Stimulated activated CD4-positive, alpha-beta T cell treated with anti-CD3 and anti-CD28 coated beads, TNF-alpha, amount 100 ng/mL, for 24 hours (primary cell): ENCODE results near the gene LIN52.

Experiments
- DNase-seq, 3 experiments: peaks; one replicate each; pipeline ENCODE4 v3.0.0-alpha.2; 2020; ENCODE audit warnings: low read depth in 3 of 3

The LIN52 gene

DNA sequence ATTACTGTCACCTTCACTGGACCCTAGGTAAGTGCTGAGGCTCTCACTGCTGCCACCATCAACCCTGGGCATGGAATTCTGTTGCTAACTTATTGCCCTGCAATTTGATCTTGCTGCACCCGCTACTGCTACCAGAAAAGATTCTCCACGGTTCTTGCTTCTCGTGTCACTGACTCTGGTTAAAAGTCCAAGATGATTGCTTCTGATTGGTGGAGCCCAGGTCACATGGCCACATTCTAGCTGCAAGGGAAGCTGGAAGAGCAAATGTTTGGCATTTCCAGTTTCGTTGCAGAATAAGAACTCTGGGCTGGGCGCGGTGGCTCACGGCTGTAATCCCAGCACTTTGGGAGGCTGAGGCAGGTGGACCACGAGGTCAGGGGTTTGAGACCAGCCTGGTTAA lies 147.0 kb downstream of the LIN52 start:
- DNase-seq, result no peak

DNA sequence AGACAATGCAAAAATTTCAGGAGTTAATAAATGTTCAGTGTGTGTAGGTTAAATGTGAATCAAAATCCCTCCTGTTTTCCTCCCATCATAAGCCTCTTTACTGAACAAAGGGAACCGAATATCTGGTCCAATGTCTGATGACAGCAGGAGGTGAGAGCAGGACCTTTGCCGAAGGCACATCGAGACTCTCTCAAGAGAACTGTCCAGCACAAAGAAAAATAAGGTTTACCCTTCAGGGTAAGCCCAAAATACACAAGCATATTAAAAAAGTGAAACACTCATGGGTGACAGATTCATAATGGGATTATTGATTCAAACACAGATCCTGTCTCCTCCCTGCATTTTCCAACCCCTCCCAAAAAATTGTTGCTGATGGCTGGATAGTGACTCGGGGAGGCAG lies 150.3 kb downstream of the LIN52 start:
- DNase-seq, result no peak

DNA sequence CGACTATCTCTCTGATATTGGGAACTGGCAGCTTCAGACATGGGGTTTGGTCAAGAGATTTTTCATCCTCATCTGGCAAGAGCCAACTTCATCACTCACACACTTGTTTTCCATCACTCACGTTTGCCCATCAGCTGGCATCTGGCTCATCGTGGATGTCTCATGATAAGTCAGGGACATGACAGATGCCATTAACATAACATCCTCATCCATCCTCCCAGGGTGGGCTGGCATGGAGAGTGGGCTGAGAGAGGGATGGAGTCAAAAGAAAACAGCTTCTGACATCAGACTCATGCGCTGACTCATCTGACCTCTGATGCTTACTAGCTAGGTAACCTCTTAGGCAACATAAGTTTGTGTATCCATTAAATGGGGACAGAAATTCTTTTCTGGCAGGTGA lies 152.7 kb downstream of the LIN52 start:
- no peak for DNase-seq

DNA sequence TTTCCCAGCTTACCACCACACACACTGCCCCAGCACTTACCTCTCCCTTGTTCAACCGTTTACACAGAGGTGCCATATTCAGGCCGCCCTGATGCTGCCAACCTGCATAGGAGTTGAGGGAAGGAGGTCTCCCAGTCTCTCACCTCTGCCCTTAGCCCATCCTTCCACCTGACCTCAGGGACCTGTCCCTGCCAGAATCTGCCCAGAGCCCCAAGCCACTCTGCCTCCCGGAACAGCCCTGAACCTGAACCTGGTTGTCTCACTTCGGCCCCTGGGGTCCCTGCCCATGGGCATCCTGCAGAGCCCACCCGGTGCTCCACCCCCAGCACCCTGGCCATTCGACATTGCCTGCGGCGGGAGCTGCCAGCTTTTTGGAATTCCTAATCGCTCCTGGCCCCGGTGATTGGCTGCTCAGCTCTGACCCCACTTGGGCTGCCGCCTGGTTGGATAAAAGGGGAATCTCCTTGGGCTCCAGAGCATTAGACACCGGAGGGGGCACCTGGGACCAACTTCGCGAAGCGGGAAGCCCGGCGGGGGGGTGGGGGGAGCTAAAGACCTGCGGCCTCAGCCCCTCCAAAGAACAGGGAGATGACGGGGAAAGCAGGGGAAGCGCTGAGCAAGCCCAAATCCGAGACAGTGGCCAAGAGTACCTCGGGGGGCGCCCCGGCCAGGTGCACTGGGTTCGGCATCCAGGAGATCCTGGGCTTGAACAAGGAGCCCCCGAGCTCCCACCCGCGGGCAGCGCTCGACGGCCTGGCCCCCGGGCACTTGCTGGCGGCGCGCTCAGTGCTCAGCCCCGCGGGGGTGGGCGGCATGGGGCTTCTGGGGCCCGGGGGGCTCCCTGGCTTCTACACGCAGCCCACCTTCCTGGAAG lies 154.5 kb downstream of the LIN52 start, which contains the start of gene VSX2:
Gene VSX2, plus strand, starts transcription at position 476 of the 874 bp plus-strand sequence. Its CDS starts 113 bp downstream, at position 589.
- DNase-seq, result no peak

DNA sequence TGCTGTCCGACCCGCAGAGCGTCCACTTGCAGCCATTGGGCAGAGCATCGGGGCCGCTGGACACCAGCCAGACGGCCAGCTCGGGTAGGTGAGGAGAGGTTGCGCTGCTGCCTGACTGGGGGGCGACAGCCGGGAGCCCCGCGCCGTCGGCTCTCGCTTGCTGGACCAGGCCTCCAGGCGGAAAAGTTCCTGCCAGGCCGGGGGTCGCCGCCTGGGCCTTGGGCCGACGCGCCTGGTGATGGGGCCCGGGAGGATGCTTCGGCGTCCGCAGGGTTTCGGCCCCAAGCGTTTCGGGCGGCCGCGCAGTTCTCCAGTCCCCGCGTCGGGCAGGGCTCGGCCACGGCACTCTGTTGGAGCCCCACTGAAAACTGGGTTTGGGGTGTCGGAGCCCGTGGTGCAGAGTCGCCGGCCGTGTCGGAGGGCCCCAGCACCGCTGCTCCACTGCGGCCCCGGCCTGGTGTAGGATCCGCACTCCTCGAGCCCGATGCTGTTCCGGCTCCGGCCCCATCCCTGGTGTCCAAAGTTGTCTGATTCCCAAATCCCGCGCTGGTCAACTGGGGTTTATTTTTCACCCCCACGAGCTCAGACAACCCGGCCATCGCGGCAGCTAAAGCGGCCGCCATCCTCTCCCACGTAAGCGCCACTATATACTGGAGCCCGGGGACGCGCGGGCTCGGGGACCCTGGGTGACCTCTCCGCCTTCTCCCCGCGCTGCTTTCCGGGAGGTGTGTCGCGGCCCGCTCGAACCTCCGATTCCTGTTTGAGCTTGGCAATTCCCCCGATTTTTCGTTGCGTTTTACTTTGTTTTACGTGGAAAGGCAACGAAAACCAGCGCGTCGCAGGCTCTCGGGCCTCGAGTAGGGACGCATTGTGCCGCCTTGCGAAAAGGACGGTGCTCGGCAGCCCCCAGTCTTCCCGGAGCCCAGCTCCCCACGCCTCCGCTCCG lies 155.4 kb downstream of the LIN52 start:
- no peak for DNase-seq

DNA sequence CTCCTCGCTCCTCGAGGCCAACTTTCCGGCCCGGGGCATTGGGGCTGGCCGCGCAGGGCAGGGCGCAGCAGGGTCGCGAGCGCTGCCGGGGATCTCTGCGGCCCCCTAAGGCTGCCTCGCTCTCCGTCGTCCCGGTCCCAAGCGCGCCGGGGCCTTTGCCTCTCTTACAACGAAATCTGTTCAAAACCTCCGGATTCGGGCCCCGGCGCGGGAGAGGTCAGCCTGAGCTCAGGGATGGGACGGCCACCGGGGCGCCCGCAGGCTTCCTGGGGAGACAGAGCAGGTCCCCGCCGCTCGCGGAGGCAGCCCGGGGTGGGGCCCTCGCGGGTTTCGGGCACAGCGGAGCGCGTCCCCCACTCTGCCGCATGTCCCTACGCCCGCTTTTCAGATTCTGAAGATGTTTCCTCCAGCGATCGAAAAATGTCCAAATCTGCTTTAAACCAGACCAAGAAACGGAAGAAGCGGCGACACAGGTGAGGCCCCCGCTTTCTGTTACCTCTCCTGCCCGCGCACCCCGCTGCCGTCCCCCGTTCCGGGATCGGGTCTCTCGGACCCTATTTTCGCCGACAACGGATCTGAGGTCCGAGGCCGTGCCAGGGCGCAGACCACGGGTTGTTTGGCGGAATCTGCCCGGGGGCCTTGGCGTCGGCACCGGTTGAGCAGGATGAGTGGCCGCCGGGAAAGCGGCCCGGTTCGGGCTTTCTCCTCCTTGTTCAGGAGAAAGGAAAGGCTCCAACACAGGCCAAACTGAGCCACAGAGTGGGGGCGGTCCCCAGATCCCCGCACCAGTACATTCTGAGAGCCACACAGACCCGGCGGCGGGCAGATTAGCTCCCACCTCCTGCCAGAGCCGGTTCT lies 156.3 kb downstream of the LIN52 start:
- DNase-seq, result no peak

DNA sequence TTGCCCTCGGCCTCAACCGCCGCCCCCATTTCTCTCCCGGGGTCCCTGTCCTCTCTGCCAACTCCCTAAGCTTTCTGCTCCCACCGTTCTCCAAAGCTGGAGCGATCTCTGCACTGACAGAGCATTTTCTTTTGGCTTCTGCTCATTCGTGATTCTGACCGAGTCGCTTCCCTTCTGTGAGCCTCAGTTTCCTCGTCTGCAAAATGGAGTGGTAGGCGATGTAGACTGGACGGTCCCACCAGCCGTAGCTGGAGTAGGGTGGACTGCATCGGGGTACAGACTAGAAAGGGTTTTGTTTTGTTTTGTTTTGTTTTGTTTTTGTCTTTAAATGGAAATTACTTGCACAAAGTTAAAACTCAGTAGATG lies 156.9 kb downstream of the LIN52 start:
- DNase-seq, result no peak

DNA sequence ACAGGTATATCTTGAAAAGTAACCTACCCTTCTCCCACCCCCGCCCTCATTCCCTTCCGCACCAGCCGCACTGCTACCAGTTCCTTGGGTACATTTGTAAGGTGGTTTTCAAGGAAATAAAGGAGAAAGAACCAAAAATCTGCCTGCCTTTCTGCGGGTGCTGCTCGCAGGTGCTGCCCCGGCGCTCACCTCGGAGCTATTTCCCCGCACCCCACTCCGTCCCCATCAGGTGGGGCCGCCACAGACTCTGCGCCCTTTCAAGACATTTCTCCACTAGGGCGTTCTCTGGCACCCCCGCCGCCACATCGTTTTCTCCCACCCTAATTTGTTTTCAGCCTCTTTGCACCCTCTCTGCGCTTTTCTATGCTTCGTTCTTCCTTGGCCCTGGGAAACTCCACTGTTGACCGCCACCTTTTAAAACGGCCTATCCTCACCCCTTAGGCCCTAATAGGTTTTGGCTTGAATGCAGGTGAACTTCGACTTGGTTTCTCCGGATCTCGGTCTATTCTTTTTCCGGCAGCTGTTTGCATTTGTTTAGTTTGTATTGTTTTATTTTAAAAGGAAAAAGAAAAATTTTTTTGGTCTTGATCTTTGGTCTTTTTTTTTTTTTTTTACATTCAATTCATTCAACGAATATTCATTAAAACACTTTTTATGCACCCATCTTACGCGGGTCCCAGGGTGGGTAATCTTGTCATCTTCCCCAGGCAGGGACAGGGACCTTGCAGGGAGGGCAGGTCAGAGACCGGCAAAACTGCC lies 157.4 kb downstream of the LIN52 start:
- no peak for DNase-seq

DNA sequence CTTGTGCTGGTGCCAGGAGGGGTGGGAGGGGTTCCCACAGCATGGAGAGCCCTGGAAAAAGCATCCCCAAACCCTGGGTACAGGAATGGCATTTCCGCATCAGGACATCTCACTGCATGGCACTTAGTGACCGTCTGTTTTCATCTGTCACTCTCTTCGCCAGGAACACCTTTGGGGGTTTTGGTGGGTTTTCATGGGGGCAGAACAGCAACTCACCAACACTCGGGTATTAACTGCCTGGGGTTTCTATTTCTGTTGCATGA lies 158.0 kb downstream of the LIN52 start:
- no peak for DNase-seq

DNA sequence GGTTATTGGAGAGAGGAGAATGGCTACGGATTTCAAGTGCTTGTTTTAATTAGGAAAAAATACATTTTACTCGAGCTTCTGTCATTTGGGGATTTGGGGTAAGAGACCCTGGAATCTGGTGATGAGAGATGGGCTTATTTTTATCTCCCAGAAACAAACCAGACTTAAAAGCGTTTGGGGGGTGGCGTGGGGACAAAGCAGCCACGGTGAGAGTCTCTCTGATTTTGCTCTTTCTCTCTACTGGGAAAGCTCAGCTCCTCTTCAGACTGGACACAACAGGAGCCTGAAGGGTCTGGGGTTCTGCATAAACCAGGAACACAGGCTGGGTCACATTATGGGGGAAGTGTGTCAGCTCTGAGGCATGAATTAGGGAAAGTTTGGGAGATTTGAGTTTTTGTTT lies 158.3 kb downstream of the LIN52 start:
- no peak for DNase-seq

DNA sequence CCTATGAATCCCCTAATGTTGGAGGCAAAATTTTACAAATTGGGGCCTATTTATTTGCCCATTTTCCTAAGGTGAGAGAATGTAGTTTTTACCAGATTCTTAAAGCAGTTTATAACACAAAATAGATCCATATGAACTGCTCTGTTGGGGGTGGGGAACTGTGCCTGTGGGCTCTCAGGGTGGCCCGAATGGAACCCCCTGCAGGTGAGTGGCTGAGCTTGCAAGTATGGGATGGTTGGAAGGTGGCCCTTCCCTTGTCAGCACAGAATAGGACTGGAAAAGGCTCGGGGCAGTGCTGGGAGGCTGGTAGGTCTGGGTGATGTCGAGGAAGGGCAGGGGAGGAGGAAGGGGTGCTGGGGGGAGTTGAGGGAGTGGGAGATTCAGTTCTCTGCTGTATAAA lies 159.4 kb downstream of the LIN52 start:
- DNase-seq, result no peak

DNA sequence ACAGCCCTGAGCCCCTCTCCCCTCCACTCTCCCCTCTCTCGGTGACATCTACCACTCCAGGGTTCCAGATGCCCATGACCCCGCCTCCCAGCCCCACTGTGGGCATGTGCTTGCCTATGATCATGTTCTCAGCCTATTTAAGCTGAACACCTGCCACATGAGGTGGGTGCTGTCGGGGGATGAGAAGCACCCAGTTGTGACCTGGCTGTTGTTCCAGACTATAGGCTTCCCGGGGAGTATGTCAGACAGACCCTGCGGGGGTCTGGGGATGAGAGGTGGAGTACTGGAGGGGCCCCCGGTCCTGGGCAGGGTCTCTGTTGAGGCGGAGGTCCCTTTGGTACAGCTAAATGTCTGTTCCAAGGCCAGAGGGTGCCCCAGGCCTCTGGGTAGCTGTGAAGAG lies 160.5 kb downstream of the LIN52 start:
- DNase-seq, result no peak

DNA sequence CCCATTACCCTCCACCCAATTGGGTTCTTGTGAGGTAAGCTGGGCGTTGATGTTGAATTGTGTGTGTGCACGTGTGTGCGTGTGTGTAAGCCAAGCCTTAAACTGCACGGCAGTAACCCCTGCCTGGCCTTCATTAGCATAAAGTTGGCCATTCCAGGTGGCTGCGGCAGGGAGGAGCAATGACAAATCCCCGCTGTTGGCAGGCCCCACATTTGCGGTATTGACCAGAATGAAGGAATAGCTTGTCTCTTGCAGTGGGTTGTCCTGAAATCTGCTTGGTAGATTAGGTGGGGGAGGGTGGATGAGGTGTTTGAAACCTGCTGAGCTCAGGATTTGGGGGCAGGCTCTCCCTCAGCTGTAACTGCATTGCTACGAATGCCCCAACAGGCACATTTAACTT lies 161.8 kb downstream of the LIN52 start:
- no peak for DNase-seq

DNA sequence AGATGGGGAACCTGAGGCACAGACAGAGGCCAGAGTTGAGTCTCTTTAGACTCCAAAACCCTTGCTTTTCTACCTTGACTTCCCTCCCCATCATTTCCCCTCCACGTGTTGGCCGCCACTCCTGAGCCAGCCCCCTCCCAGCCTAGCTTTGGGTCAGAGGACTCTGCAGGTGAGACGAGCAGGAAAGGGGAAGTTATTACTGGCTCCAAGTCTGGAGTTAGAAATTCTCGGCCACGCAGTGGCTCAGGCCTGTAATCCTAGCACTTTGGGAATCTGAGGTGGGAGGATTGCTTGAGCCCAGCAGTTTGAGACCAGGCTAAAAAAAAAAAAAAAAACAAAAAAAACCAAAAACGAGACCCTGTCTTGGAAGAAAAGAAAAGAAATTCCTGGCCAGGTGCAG lies 163.3 kb downstream of the LIN52 start:
- DNase-seq, result no peak

DNA sequence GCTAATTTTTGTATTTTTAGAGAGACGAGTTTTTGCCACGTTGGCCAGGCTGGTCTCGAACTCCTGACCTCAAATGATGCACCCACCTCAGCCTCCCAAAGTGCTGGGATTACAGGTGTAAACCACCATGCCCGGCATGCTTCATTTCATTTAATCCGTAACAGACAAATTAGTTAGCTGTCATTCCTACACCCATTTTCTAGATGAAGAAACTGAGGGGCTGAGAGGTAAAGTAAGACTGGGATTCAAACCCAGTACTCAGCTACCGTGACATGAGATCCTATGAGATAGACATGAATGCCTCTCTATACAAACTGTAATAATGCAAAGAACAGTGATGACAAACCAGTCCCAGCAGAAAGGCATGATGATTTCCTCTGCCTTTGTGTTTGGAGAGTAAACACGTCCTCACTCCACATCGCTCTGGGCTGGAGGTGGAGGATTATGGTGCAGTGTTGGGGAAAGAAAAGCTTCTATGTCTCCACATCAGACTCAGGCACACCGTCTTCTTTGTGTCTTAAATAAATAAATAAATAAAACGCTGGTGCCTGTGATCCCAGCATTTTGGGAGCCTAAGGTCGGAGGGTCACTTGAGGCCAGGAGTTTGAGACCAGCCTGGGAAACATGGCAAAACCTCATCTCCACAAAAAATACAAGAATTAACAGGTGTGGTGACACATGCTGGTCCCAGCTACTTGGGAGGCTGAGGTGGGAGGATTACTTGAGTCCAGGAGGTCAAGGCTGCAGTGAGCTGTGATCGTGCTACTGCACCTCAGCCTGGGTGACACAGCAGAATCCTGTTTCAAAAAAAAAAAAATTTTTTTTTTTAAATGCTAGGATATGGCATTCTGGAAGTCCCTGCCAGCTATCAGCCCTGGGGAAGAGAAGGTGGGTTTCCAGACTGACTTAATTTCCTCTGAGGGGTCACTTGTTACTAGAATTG lies 164.9 kb downstream of the LIN52 start:
- no peak for DNase-seq
